ENCODE results near the gene AP3B1. TPM values are rescaled to one million over a fixed set of nuclear protein-coding genes. Genes with fewer than 3 reads are reported as not detected.
"Not testable (repeated sequence)": the region's sequence is repeated elsewhere in the genome, so short reads cannot be mapped to it uniquely, and the experiment has no call there.

The AP3B1 gene
- total RNA-seq, 1 donor from 2014 or later, result 40.0 TPM

DNA sequence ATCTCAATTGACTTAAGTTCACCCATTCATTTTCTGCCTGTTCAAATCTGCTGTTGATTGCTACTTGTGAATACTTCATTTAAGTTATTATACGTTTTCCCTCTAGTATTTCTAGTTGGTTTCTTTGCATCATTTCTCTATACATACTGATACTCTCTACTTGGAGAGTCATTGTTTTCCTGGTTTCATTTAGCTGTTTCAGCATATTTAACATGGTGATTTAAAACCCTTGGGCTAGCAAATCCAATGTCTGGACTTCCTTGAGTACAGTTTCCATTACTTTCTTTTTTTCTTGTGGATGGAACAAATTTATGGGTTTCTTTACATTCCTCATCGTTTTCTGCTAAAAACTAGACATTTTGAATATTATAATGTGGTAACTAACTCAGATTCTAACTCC is 90.7 kb downstream of the AP3B1 start:
- no peaks in the 10 kb centered on the region for H3K27me3 ChIP-seq (ENCODE audit: low read depth)
- peaks cover 7% of the 10 kb centered on the region for H3K36me3 ChIP-seq
- no peaks in the 10 kb centered on the region for H3K9me3 ChIP-seq
- no peaks in the 10 kb centered on the region for H3K4me1 ChIP-seq
- no peak overlapping the region for H3K4me3 ChIP-seq
- TF ChIP-seq, protein P1, sequence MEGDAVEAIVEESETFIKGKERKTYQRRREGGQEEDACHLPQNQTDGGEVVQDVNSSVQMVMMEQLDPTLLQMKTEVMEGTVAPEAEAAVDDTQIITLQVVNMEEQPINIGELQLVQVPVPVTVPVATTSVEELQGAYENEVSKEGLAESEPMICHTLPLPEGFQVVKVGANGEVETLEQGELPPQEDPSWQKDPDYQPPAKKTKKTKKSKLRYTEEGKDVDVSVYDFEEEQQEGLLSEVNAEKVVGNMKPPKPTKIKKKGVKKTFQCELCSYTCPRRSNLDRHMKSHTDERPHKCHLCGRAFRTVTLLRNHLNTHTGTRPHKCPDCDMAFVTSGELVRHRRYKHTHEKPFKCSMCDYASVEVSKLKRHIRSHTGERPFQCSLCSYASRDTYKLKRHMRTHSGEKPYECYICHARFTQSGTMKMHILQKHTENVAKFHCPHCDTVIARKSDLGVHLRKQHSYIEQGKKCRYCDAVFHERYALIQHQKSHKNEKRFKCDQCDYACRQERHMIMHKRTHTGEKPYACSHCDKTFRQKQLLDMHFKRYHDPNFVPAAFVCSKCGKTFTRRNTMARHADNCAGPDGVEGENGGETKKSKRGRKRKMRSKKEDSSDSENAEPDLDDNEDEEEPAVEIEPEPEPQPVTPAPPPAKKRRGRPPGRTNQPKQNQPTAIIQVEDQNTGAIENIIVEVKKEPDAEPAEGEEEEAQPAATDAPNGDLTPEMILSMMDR (IDR thresholded peaks at IDR 0.05), result no peak
- ATAC-seq (no peak), DNase-seq (no peak)
- intact Hi-C loops (cut with DNase I), result no loop called here
- H3K27ac ChIP-seq, result no peak overlapping the region

DNA sequence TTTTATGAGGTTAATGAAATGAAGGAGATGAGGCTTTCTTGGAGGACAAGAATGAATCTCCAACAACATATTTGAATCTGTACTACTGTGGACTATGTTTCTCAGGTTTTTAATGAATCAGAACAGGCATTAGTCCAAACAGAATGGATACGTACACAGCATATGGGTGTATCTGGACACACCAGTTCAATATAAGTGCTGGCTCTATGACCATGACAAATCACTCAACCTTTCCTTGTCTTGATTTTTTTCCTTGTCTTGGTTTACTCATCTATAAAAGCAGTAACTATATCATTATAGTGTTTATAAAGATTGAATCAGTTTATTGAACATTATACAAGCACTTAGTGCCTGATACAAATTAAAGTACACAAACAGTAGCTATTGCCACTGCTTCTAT is 104.1 kb downstream of the AP3B1 start:
- no peak for ATAC-seq
- Histone ChIP-seq H3K27me3 (ENCODE audit: low read depth) (no peaks in the 10 kb centered on the region), H3K27ac (no peak overlapping the region), H3K36me3 (no peaks in the 10 kb centered on the region), H3K4me1 (no peaks in the 10 kb centered on the region), H3K9me3 (peaks cover 14% of the 10 kb centered on the region), H3K4me3 (no peak overlapping the region)
- TF ChIP-seq, protein P1 (IDR thresholded peaks at IDR 0.05), result no peak
- no peak for DNase-seq
- intact Hi-C loops (cut with DNase I), result no loop called here

DNA sequence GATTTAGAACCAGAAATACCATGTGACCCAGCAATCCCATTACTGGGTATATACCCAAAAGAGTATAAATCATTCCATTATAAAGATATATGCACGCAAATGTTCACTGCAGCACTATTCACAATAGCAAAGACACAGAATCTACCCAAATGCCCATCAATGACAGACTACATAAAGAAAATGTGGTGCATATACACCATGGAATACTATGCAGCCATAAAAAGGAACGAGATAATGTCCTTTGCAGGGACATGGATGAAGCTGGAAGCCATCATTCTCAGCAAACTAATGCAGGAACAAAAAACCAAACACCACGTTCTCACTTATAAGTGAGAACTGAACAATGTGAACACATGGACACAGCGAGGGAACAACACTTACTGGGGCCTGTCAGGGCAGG is 105.8 kb downstream of the AP3B1 start:
- DNase-seq; ATAC-seq; intact Hi-C loops (cut with DNase I); H3K27me3 ChIP-seq (ENCODE audit: low read depth); H3K4me1 ChIP-seq; H3K4me3 ChIP-seq; H3K27ac ChIP-seq; H3K36me3 ChIP-seq: not testable (repeated sequence)
- H3K9me3 ChIP-seq, result peaks cover 14% of the 10 kb centered on the region

DNA sequence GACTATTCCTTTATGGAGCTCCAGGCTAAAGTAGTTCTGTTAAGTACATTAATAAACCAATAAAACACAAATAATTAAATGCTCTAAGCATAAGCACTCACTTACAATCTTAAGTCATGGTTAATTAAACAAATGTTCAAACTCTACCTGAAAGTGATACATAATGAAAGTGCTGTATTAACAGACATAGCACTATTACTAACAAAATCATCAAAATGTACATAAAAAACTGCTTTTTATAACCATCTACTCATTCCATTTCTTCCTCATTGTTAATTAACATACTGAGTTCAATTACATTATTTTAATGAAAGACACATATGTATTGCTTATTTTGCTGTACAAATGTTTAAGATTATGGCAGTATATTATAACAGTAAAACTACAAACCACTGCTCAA is 107.3 kb downstream of the AP3B1 start:
- peaks cover 14% of the 10 kb centered on the region for H3K9me3 ChIP-seq
- intact Hi-C loops (cut with DNase I), result no loop called here
- no peak overlapping the region for H3K4me3 ChIP-seq
- TF ChIP-seq, protein P1 (IDR thresholded peaks at IDR 0.05), result no peak
- no peak for ATAC-seq
- no peak for DNase-seq
- no peak overlapping the region for H3K27ac ChIP-seq
- no peaks in the 10 kb centered on the region for H3K36me3 ChIP-seq
- H3K4me1 ChIP-seq, result no peaks in the 10 kb centered on the region
- H3K27me3 ChIP-seq (ENCODE audit: low read depth), result no peaks in the 10 kb centered on the region

DNA sequence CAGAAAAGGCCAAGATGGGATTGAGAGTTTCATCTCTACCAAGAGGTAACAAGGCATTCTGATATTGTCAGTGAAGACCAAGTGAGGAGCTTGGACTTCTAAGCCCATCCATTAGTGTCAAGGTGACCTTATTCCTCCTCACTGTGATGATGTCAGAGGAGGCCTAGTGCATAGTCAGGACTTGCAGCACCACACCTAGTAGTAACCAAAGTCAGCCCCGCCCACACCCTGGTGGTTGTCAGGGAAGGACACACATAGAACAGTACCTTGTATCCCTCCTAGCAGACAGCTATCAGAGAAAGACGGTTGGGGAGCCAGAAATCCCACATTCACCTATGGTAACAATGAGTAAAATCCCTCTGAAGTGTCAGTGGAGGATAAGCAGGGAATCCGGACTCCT is 111.7 kb downstream of the AP3B1 start:
- DNase-seq (no peak), ATAC-seq (no peak)
- TF ChIP-seq, protein P1 (IDR thresholded peaks at IDR 0.05), result no peak
- Histone ChIP-seq H3K9me3 (peaks cover 3% of the 10 kb centered on the region), H3K36me3 (peaks cover 14% of the 10 kb centered on the region), H3K27ac (no peak overlapping the region), H3K27me3 (ENCODE audit: low read depth) (no peaks in the 10 kb centered on the region), H3K4me1 (no peaks in the 10 kb centered on the region), H3K4me3 (no peak overlapping the region)
- intact Hi-C loops (cut with DNase I), result no loop called here

DNA sequence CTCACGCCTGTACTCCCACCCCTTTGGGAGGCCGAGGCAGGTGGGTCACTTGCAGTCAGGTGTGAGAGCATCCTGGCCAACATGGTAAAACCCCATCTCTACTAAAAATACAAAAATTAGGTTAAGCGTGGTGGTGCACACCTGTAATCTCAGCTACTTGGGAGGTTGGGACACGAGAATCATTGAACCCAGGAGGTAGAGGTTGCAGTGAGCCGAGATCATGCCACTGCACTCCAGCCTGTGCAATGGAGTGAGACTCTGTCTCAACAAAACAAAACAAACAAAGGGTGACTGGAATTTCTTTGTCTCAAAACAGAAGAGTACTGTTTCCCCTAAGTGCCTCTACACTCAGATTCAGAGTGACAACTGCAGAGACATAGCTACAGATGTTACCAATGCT is 116.1 kb downstream of the AP3B1 start:
- Histone ChIP-seq H3K4me1 (no peaks in the 10 kb centered on the region), H3K36me3 (peaks cover 37% of the 10 kb centered on the region), H3K27me3 (ENCODE audit: low read depth) (no peaks in the 10 kb centered on the region), H3K27ac (no peak overlapping the region), H3K4me3 (no peak overlapping the region), H3K9me3 (no peaks in the 10 kb centered on the region)
- intact Hi-C loops (cut with DNase I), result no loop called here
- DNase-seq (no peak), ATAC-seq (no peak)
- TF ChIP-seq, protein P1 (IDR thresholded peaks at IDR 0.05), result no peak

DNA sequence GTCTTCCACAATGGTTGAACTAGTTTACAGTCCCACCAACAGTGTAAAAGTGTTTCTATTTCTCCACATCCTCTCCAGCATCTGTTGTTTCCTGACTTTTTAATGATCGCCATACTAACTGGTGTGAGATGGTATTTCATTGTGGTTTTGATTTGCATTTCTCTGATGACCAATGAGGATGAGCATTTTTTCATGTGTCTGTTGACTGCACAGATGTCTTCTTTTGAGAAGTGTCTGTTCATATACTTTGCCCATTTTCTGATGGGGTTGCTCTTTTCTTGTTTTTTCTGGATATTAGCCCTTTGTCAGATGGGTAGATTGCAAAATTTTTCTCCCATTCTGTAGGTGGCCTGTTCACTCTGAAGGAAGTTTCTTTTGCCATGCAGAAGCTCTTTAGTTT is 124.2 kb downstream of the AP3B1 start:
- intact Hi-C loops (cut with DNase I); DNase-seq: not testable (repeated sequence)

More for the DNA sequence above, 124.2 kb downstream of the AP3B1 start:
- H3K9me3 ChIP-seq; H3K4me1 ChIP-seq; ATAC-seq; H3K27me3 ChIP-seq (ENCODE audit: low read depth); H3K27ac ChIP-seq; H3K4me3 ChIP-seq: not testable (repeated sequence)
- peaks cover 25% of the 10 kb centered on the region for H3K36me3 ChIP-seq

Measured in lower lobe of right lung (tissue), 2 donors.